ENCODE data around the gene ADAMTSL1.

DNA sequence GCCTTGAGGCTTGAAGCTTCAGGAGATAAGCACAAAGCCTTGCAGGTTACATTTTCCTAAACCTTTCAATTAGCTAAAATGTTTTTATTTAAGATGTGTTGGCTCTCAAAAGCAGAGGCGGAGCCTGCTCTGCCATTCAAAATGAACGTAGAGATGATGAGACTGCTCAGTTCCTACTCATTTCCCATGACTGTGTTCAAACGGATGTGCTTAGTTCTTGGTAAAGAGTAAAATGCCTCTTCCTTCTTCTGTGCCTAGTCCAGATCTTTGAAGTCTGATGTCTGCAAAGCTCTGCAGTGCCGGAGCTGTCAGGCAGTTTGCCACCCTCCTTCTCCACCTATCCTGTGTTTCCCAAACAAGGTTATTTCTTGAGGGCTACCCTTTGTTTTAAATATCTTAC, 46.3 kb upstream of the ADAMTSL1 start:
- TF ChIP-seq FOXM1 (IDR thresholded peaks at IDR 0.05; ENCODE audit: borderline replicate concordance) = no peak
- TF ChIP-seq ARNT (IDR thresholded peaks at IDR 0.05) = no peak

Data from HEK293T (cell line).